Measurements from ENCODE around the gene SEMA5A. TPM values are rescaled to one million over a fixed set of nuclear protein-coding genes. Genes with fewer than 3 reads are reported as not detected.

The SEMA5A gene
- total RNA-seq, 1 experiment from 2014 or later: 9.3 TPM

GRCh38 chr5:9278921-9279603 lies 266.8 kb downstream of the SEMA5A start:
- Mint-ChIP-seq H3K27me3 (ENCODE audit: low read depth) (no peaks in the 10 kb centered on the region), H3K27ac (no peak overlapping the region), H3K4me1 (no peaks in the 10 kb centered on the region), H3K36me3 (peaks cover 20% of the 10 kb centered on the region), H3K4me3 (no peak overlapping the region), H3K9me3 (peaks cover 48% of the 10 kb centered on the region)
- POLR2A ChIA-PET: no interaction called here
- TF ChIP-seq ZNF219 (CRISPR knock-in tag; IDR thresholded peaks at IDR 0.05; ENCODE audit: borderline replicate concordance): no peak
- no peak for TF ChIP-seq TCF7 (CRISPR knock-in tag; IDR thresholded peaks at IDR 0.05; ENCODE audit: low read depth)
- TF ChIP-seq ZNF423 (CRISPR knock-in tag; IDR thresholded peaks at IDR 0.05): no peak
- TF ChIP-seq, protein P1, sequence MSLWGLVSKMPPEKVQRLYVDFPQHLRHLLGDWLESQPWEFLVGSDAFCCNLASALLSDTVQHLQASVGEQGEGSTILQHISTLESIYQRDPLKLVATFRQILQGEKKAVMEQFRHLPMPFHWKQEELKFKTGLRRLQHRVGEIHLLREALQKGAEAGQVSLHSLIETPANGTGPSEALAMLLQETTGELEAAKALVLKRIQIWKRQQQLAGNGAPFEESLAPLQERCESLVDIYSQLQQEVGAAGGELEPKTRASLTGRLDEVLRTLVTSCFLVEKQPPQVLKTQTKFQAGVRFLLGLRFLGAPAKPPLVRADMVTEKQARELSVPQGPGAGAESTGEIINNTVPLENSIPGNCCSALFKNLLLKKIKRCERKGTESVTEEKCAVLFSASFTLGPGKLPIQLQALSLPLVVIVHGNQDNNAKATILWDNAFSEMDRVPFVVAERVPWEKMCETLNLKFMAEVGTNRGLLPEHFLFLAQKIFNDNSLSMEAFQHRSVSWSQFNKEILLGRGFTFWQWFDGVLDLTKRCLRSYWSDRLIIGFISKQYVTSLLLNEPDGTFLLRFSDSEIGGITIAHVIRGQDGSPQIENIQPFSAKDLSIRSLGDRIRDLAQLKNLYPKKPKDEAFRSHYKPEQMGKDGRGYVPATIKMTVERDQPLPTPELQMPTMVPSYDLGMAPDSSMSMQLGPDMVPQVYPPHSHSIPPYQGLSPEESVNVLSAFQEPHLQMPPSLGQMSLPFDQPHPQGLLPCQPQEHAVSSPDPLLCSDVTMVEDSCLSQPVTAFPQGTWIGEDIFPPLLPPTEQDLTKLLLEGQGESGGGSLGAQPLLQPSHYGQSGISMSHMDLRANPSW (CRISPR knock-in tag; conservative IDR thresholded peaks at IDR 0.05; ENCODE audit: low read depth): no peak
- TF ChIP-seq ZNF232 (CRISPR knock-in tag; IDR thresholded peaks at IDR 0.05): no peak
- TF ChIP-seq ZNF263 (CRISPR knock-in tag; IDR thresholded peaks at IDR 0.05; ENCODE audit: low read depth): no peak
- no peak for TF ChIP-seq FOXP1 (CRISPR knock-in tag; IDR thresholded peaks at IDR 0.05; ENCODE audit: borderline replicate concordance)
- TF ChIP-seq, protein P2, sequence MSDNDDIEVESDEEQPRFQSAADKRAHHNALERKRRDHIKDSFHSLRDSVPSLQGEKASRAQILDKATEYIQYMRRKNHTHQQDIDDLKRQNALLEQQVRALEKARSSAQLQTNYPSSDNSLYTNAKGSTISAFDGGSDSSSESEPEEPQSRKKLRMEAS (CRISPR knock-in tag; IDR thresholded peaks at IDR 0.05): no peak
- TF ChIP-seq PRRX2 (CRISPR knock-in tag; IDR thresholded peaks at IDR 0.05): no peak
- no peak for TF ChIP-seq HMGXB4 (CRISPR knock-in tag; IDR thresholded peaks at IDR 0.05)
- TF ChIP-seq, protein P3, sequence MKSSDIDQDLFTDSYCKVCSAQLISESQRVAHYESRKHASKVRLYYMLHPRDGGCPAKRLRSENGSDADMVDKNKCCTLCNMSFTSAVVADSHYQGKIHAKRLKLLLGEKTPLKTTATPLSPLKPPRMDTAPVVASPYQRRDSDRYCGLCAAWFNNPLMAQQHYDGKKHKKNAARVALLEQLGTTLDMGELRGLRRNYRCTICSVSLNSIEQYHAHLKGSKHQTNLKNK (CRISPR knock-in tag; IDR thresholded peaks at IDR 0.05): no peak
- no peak for TF ChIP-seq USF1 (CRISPR knock-in tag; IDR thresholded peaks at IDR 0.05)
- TF ChIP-seq, protein P4, sequence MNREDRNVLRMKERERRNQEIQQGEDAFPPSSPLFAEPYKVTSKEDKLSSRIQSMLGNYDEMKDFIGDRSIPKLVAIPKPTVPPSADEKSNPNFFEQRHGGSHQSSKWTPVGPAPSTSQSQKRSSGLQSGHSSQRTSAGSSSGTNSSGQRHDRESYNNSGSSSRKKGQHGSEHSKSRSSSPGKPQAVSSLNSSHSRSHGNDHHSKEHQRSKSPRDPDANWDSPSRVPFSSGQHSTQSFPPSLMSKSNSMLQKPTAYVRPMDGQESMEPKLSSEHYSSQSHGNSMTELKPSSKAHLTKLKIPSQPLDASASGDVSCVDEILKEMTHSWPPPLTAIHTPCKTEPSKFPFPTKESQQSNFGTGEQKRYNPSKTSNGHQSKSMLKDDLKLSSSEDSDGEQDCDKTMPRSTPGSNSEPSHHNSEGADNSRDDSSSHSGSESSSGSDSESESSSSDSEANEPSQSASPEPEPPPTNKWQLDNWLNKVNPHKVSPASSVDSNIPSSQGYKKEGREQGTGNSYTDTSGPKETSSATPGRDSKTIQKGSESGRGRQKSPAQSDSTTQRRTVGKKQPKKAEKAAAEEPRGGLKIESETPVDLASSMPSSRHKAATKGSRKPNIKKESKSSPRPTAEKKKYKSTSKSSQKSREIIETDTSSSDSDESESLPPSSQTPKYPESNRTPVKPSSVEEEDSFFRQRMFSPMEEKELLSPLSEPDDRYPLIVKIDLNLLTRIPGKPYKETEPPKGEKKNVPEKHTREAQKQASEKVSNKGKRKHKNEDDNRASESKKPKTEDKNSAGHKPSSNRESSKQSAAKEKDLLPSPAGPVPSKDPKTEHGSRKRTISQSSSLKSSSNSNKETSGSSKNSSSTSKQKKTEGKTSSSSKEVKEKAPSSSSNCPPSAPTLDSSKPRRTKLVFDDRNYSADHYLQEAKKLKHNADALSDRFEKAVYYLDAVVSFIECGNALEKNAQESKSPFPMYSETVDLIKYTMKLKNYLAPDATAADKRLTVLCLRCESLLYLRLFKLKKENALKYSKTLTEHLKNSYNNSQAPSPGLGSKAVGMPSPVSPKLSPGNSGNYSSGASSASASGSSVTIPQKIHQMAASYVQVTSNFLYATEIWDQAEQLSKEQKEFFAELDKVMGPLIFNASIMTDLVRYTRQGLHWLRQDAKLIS (CRISPR knock-in tag; IDR thresholded peaks at IDR 0.05; ENCODE audit: borderline replicate concordance): no peak
- no peak for TF ChIP-seq NR2C2 (CRISPR knock-in tag; IDR thresholded peaks at IDR 0.05)
- CTCF ChIA-PET: no interaction called here
- DNase-seq (ENCODE audit: low spot score): no peak
- no peak for ATAC-seq

DNA sequence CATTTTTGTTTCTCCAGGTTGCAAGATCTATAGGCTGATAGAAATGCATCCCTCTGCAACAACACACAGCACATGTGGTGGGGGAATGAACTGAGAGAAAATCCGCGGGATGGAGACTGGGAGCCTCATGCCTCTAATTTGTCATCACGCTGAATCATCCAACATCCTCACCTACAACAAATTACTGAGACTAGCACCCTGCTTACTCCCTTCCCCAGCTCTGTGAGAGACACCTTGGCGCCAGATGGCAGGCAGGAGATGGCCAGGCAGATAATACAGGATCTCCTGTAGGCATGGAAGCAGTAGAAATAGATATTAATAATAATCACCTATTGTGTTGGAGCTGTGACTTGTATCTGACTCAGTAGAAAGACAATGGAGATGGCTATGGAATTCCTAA lies 276.9 kb downstream of the SEMA5A start:
- CTCF ChIA-PET: no interaction called here
- H3K27ac Mint-ChIP-seq: no peak overlapping the region
- no peak overlapping the region for H3K4me3 Mint-ChIP-seq
- H3K4me1 Mint-ChIP-seq: peaks cover 20% of the 10 kb centered on the region
- no peaks in the 10 kb centered on the region; the same call in 1 of the 2 replicates for H3K27me3 Mint-ChIP-seq (ENCODE audit: low read depth)
- POLR2A ChIA-PET: no interaction called here
- peaks cover 14% of the 10 kb centered on the region for H3K36me3 Mint-ChIP-seq
- DNase-seq (ENCODE audit: low spot score) (no peak), ATAC-seq (no peak)
- peaks cover 21% of the 10 kb centered on the region for H3K9me3 Mint-ChIP-seq
- TF ChIP-seq ZNF396 (CRISPR knock-in tag; IDR thresholded peaks at IDR 0.05; ENCODE audit: borderline replicate concordance) (no peak), ZNF232 (CRISPR knock-in tag; IDR thresholded peaks at IDR 0.05) (no peak), GRHL2 (CRISPR knock-in tag; IDR thresholded peaks at IDR 0.05; ENCODE audit: insufficient replicate concordance, severe bottlenecking) (no peak), TCF7 (CRISPR knock-in tag; IDR thresholded peaks at IDR 0.05; ENCODE audit: low read depth) (no peak), FOXJ3 (CRISPR knock-in tag; IDR thresholded peaks at IDR 0.05; ENCODE audit: borderline replicate concordance) (no peak), USF1 (CRISPR knock-in tag; IDR thresholded peaks at IDR 0.05) (no peak), NFATC4 (CRISPR knock-in tag; IDR thresholded peaks at IDR 0.05) (no peak), TEAD1 (CRISPR knock-in tag; IDR thresholded peaks at IDR 0.05) (no peak), NFE2L1 (CRISPR knock-in tag; IDR thresholded peaks at IDR 0.05) (no peak), ZNF263 (CRISPR knock-in tag; IDR thresholded peaks at IDR 0.05; ENCODE audit: low read depth) (no peak)
- TF ChIP-seq, protein P5, sequence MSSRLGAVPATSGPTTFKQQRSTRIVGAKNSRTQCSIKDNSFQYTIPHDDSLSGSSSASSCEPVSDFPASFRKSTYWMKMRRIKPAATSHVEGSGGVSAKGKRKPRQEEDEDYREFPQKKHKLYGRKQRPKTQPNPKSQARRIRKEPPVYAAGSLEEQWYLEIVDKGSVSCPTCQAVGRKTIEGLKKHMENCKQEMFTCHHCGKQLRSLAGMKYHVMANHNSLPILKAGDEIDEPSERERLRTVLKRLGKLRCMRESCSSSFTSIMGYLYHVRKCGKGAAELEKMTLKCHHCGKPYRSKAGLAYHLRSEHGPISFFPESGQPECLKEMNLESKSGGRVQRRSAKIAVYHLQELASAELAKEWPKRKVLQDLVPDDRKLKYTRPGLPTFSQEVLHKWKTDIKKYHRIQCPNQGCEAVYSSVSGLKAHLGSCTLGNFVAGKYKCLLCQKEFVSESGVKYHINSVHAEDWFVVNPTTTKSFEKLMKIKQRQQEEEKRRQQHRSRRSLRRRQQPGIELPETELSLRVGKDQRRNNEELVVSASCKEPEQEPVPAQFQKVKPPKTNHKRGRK (CRISPR knock-in tag; IDR thresholded peaks at IDR 0.05; ENCODE audit: borderline replicate concordance): no peak

Measured in WTC11 (cell line).